HG03159 (cell line): Measurements from ENCODE around the gene ANLN.

ENCODE experiments used
- ATAC-seq: cut with Tn5 transposase; IDR thresholded peaks from one replicate; pipeline ENCODE4 v1.9.1; 2021; ENCODE audit warnings: mild to moderate bottlenecking, moderate library complexity; ENCODE audit not compliant: unreplicated experiment

ANLN gene

DNA sequence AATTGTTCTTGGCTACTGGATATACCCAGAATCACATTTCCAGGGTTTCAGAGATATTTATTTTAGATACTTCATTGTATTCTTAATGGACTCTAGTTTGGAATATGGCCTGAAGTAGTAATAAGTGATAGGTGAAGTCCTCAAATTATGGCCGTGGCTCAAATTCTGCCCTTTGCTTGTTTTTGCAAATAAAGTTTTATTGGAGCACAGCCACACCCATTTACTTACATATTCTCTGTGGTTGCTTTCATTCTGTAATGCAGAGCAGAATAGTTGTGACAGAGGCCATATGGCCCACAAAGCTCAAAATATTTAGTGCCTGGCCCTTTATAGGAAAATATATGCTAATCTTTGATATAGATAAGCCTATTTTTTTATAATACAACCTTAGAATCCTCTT lies 19.5 kb downstream of the ANLN start:
- ATAC-seq, result no peak

DNA sequence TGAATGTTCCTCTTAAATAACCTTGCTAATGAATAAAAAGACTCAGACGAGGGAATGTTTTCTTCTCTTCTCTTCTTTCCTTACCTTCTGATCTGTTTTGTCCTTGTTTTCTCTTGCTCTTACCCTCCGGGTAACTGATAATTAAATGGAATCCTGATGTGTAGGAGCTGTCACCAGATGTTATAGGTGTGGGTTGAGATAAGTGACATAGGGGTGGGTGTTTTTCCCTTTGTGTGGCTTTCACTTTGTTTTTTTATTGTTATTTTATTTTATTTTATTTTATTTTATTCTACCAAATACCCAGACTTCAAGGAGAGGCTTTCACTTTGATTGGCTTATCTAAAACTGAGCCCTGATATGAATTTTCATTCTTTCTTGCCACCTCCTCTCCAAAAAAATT lies 25.5 kb downstream of the ANLN start:
- no peak for ATAC-seq

DNA sequence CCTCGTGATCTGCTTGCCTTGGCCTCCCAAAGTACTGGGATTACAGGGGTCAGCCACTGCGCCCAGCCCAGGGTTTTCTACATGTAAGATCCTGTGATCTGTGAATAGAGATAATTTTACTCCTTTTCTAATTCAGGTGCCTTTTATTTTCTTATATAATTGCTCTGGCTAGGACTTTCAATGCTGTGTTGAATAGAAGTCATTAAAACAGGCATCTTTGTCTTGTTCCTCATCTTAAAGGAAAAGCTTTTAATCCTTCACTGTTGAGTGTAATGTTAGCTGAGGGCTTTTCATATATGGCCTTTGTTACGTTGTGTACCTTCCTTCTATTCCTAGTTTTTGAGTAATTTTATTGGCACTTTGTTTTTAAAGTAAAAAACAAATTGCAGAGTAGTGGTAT lies 26.6 kb downstream of the ANLN start:
- no peak for ATAC-seq

DNA sequence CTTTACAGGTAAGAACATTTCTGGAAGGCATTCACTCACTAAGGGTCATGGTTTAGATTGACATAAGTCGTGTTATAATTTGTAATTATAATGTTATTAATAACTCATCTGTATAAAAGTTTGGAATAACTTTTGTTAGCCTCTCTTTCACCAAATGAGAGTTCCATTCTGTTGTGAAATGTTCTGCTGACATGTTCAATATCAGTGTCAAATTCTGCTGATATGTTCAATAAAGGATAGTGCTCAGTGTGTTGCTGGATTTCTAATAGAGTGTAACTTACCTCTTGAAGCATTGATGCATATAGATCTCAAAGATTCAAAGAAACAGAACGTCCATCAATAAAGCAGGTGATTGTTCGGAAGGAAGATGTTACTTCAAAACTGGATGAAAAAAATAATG lies 30.6 kb downstream of the ANLN start:
- ATAC-seq, result no peak

DNA sequence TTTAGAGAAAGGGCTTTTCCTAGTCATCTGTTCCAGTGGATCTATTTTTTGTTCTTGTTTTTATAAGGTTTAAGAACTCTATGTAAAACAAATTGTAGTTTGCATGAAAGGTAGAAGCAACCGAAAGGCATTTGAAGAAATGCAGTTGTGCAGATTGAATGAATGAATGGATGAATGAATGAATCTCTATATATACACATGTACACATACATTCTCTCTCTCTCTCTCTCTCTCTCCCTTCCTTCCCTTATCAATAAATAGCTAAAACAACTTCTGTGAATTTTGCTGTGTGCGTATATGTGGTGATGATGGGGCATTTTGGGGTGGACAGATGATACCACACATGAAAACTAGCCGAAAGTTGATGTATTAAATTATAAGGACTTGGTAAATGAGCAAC lies 32.4 kb downstream of the ANLN start:
- ATAC-seq, result no peak

DNA sequence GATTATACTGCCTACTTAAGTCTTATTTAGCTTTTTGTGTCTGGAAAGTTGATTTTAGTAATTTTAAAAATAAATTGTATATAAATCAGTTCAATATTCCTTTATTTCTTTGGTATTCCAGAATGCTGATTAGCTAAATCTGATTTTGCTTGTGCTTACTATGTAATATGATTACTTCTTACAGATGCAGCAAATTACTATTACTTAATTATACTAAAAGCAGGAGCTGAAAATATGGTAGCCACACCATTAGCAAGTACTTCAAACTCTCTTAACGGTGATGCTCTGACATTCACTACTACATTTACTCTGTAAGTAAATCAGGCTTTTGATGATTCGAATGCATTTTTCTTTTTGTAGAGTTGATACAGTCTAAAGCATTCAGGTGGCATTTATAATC lies 34.0 kb downstream of the ANLN start:
- ATAC-seq, result no peak

DNA sequence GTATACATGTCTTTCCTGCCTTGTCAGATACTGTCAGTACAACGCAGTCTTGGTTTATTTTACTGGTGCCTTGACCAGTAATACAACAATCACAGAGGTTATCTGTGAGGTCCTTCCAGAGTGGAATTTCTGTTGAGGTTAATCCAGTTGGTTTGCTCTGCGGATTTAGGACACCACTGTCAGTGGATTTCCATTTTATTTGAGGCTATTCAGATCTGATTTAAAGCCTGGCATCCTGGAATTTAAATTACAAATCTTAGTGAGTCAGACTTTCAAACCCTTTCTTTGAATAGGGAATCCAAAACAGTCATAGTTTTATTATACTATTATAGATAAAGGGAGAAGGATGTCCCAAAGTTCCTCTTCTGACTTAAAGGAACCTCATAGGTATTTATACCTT lies 40.5 kb downstream of the ANLN start:
- no peak for ATAC-seq

DNA sequence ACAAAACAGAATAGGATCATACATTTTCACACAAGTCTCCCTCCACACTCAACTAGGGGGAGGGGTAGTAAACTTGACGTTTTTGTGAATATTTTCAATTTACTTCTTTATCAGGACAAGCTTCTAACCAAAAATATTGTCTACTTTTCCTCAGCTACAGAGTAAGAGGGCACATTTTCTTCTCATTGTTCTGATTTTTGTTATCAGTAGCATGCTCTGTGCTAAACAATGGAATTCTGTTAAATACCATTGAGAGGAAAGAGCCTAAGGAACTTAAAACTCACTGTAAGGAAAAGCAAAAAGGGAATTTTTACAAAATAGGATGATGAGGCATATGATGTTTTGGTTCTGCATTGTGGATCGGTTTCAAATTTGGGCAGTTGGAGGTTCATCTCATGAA lies 41.2 kb downstream of the ANLN start:
- no peak for ATAC-seq

DNA sequence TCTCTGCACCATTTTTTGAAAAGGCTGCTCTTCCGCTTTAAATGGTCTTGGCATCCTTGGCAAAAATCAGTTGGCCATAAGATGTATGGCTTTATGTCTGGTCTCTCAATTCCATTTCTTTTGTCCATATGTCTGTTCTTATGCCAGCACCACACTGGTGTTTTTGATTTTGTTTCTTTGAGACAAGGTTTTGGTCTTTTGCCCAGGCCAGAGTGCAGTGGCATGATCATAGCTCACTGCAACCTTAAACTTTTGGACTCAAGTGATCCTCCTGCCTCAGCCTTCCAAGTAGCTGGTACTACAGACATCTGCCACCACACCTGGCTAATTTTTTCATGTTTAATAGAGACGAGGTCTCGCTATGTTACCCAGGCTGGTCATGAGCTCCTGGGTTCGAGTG lies 48.5 kb downstream of the ANLN start:
- ATAC-seq, result no peak

DNA sequence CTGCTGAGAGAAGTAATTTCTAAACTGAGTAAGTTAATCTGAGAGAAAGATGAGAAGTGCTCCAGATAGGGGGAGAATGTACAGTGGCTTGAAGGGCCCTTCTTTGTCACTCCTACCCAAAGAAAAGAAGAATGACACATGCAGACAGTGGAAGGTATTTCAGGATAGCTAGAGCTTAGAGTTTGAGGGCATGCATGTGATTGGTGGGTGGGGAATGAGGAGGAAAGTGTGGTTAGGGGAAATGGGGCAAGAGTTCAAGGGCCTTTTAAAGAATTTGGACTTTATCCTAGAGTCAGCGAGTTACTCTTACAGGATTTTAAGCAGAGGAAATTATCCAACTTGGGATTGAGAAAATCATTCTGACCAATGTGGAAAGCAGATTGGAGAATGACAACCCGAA lies 50.0 kb downstream of the ANLN start:
- ATAC-seq, result no peak

DNA sequence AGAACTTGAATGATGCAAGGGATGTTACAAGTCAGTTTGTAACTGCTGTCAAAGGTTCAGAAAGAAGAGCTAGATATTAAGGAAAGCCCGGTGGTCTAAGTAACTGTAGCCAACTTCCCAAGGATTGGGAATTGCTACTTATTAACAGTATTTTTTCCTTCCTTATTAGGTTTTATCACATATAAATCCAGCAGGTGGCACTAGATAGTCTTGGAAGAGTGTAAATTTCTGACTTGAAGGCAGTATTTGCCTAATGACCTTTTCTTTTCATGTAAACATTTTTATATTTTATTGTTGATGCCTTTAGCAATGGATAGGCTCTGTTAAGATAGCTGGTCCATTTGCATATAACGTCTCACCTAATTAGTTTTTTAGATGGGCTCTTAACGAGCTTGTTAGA lies 51.2 kb downstream of the ANLN start:
- no peak for ATAC-seq

DNA sequence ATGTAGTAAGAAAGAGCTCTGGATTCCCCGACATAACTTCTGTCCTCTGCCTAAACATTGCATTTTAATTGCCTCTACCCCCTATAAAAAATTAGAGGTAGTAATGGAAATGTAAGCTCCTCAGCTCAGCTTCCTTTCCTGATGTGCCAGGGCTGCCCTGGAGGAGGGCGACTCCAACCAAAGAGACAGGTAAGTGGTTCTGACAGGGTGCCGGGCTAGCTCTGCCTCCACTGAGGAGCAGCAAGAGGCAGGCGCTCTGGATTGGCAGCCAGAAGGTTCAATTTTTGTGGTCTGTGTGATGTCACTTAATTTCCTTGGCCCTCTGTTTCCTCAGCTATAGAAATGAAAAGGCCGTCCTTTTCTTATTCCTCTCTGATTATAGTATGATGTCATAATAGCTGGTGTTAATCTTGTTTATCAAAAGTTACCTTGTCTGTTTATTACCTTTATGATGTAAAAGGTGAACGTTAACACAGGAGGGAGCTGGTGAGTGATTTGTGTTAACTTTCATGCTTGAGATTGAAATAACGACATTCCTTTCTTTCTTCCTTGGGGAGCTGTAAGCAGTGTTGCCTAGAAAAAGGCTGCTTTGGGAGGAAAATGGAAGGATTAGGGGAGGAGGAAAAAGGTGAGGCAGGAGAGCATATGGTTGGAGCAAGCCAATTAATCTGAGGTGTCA lies 51.8 kb downstream of the ANLN start:
- ATAC-seq, result no peak

DNA sequence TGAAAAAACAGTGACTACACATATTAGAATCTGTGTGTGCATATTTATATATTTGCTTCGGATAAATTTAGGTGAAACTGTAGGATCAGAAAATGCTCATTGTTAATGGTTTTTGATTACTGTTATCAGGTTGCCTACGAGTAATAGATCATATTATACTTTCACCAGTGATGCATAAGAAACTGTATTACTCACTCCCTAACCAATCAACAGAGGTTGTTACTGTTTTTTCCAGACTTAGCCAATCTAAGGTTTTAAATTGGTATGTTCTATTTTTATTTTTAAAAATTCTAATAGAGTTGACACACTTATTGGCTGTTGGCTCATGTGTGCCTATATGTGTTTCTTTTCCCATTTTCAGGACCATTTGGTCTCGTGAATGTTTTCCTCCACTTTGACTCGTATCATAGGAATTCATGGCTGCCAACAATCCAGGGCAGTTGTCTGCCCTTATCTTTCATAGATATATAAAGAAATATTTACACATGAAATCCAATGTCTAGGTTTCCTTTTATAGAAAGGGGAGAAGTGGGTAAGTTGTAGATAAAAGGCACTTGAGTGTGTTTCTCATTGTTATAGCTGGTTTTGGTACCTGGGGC lies 59.2 kb downstream of the ANLN start:
- ATAC-seq, result no peak

DNA sequence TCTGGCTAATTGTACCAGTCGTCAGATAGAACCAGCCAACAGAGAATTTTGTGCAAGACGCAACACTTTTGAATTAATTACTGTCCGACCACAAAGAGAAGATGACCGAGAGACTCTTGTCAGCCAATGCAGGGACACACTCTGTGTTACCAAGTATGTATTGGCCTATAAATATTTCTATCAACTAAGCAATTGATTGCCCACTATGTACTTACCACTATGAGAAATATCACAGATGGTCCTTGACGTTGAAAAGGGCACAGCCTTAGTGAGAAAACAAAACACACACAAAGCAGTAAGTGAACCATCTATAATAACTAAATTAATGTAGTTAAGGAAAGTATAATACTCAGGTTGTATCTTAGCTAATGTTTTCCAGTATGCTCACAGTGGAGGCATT lies 60.0 kb downstream of the ANLN start:
- ATAC-seq, result no peak

DNA sequence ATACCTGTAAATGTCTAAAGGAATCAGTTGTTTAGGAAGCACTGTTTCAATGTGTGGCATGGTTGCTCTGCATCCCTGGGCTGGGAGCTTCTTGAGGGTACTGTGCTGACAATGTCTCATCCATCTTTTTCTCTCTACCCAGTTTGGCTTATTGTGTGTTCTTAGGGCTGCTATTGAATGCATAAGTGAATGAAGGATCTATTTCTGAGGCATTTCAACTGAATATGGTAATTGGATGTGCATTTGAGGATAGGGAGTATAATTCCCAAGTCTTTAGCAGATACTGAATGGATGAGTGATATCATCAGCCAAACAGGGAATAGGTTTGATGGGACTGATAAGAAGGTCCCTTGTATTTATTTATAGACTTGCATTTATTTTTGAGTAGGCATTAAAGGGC lies 64.1 kb downstream of the ANLN start:
- no peak for ATAC-seq

DNA sequence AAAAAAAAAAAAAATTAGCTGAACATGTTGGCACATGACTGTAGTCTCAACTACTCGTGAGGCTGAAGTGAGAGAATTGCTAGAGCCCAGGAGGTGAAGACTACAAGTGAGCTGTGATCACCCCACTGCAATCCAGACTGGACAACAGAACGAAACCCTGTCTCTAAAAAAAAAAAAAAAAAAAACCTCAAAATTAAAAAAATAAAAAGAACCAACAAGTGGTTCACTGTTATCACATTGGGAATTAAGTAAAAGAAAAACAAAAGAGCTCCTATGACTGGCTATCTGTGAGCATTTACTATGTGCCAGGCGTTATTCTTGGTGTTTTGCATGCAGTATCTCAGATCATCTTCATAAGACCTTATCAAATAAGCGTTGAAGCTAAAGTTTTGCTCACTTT lies 66.0 kb downstream of the ANLN start:
- no peak for ATAC-seq

DNA sequence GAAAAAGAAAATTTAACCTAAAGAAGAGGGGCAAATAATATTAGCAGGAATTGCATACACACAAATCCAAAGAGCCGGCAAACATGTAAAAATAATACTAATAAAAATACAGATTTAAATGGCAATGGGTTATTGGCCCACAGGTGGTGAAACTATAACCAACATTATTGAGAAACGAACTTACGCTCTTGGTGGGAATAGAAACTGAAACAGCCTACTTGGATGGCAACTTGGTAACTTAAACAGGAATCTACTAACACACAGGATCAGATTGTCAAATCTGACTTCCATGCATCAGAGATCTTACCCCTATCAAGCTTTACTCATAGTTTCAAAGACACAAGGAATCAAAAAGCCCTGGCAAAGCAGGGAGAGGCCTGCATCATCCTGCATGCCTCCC lies 66.5 kb downstream of the ANLN start:
- no peak for ATAC-seq

DNA sequence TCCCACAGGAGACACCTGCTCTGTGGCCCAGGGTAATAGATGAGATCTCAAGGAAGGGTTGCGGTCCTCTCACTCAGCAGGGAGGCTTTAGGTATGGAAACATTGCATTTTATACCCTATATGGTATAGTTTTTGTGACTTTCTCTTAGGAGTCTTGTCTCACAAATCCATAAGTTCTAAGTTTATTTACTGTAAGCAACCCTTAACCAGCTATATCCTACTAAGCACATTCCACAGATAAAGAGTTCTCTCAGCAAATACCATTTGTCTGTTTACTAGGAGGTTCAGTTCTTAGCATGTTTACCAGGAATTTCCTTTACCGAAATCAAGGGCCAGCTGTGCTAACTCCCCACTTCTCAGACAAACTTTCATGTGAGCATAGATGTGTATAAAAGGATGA lies 66.9 kb downstream of the ANLN start:
- ATAC-seq, result no peak

DNA sequence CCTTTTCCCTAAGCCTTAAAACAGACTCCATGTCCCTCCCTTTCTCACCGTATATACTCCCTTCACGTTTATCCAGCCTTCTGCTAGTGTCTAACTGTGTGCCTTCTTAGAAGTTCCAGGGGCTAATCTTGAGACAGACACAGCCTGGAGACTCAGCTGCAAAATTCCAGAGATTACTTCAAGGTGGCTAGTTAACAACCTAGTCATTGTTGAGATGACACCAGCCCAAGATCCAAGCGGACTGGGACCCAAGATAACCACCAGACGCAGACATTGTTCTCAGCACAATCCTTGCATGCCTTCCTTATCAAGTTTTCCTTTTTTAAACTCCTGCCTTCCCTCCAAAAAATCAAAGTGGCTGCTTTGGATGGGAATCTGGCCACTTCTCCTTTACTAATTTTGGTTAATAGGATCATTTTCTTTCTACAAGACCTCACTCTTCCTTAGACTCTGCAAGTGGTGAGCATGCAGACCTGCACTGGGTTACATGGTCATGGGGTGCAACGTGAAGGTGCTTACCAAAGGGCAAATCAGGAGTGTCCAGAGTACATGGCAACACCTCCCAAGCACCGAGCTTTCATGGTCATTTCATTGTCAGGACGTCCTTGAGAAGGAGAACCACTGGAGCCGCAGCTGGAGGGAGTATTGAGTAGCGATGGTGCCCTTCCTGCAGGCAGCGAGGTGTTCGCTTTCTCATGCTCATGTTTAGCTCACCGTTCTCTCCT lies 69.7 kb downstream of the ANLN start:
- no peak for ATAC-seq

DNA sequence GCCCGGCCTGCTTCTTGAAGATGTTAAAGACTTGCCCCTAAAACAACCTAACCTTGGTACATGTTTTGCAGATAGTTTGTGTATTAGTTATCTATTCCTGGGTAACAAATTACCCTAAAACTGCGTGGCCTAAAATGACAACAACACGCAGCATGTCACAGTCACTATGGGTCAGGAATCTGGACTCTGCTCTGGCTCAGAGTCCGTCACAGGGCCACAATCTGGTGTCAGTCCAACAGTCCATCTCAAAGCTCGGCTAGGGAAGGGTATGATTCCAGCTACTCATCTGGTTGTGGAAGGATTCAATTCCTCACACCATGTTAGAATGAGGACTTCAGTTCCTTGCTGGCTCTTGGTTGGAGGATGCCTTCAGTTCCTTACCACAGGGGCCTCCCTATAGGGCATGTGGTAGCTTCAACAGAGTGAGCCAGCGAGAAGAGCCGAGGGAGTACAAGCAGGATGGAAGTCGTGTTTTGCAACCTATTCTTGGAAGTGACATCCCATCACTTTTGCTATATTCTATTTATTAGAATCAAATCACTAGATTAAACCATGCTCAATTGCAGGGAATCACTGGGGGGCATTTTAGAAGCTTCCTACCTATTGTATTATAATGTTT lies 71.3 kb downstream of the ANLN start:
- ATAC-seq, result no peak

DNA sequence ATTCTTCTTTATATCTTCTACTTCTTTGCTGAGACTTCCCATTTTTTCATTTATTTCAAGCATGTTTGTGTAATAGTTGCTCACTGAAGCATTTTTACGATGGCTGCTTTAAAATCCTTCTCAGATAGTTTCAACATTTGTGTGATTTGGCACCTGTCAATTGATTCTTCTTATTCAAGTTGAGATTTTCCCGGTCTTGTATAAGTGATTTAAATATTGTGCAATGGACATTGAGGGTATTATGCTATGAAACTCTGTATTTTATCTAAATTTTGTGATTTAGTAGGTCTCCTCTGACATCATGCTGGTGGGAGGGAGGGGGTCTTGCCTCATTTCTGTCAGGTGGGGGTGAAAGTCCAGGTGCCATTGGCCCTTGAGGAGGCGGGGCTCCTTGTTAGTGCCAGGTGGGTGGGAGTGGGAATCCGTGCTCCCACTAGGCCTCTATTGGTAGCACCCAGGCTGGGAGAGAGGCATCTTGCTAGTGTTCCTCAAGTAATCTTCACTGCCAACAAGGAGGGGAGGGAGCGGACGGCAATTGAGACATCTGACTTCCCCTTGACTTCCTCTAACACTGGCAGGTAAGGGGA lies 73.0 kb downstream of the ANLN start:
- no peak for ATAC-seq

DNA sequence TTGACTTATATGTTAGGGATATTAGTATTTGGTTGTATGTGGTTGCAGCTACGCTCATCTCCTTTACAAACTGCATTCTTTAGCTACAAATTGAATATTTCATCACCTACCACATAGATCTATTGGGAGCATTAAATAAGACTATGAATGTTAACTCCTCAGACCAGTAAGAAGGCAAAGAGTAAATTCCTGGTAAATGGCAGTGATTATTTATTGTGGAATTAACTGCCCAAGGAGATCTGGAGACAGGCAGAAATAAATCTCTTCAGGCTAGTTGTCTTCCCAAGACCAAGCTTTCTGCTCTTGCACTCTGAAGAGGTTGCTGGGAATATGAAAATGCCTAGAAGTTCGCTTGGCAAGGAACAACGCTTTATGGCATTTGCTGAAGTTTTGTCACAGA lies 74.6 kb downstream of the ANLN start:
- ATAC-seq, result no peak
